ENCODE measurements around the gene LGALS1.
"Not testable (repeated sequence)": the region's sequence is repeated elsewhere in the genome, so short reads cannot be mapped to it uniquely, and the experiment has no call there.

Gene LGALS1

GRCh38 chr22:37692627-37693285 is 17.3 kb downstream of the LGALS1 start:
- no peak for DNase-seq

- DNase-seq, result not testable (repeated sequence)
Observed at GRCh38 chr22:37694131-37694530, 18.7 kb downstream of the LGALS1 start.

- DNase-seq, result not testable (repeated sequence)
Observed at GRCh38 chr22:37696260-37696656, 20.8 kb downstream of the LGALS1 start.

- peak; percentile 90 for DNase-seq
Observed at GRCh38 chr22:37696657-37697537, 21.5 kb downstream of the LGALS1 start, which contains the start of gene TRIOBP. TRIOBP (plus strand) TSS chr22:37697048; CDS start chr22:37701366, 4,318 bp downstream.

- no peak for DNase-seq
Observed at GRCh38 chr22:37697538-37697835, 22.1 kb downstream of the LGALS1 start.

GRCh38 chr22:37701141-37701786 is 25.8 kb downstream of the LGALS1 start:
- DNase-seq, result no peak

GRCh38 chr22:37703906-37704305 is 28.5 kb downstream of the LGALS1 start:
- no peak for DNase-seq

- DNase-seq, result no peak
Observed at GRCh38 chr22:37704645-37705044, 29.2 kb downstream of the LGALS1 start.

GRCh38 chr22:37705205-37705604 is 29.8 kb downstream of the LGALS1 start:
- no peak for DNase-seq

GRCh38 chr22:37708580-37709444 is 33.4 kb downstream of the LGALS1 start:
- no peak for DNase-seq

- DNase-seq, result no peak
Observed at GRCh38 chr22:37709445-37709765, 34.0 kb downstream of the LGALS1 start.

- DNase-seq, result no peak
Observed at GRCh38 chr22:37710675-37711074, 35.2 kb downstream of the LGALS1 start.

- DNase-seq, result no peak
Observed at GRCh38 chr22:37711490-37711889, 36.1 kb downstream of the LGALS1 start.

- DNase-seq, result no peak
Observed at GRCh38 chr22:37713761-37714160, 38.3 kb downstream of the LGALS1 start.

- no peak for DNase-seq
Observed at GRCh38 chr22:37714634-37715033, 39.2 kb downstream of the LGALS1 start.

- no peak for DNase-seq
Observed at GRCh38 chr22:37715760-37716159, 40.3 kb downstream of the LGALS1 start.

- no peak for DNase-seq
Observed at GRCh38 chr22:37716708-37717107, 41.3 kb downstream of the LGALS1 start.

- DNase-seq, result not testable (repeated sequence)
Observed at GRCh38 chr22:37717235-37717634, 41.8 kb downstream of the LGALS1 start.

- not testable (repeated sequence) for DNase-seq
Observed at GRCh38 chr22:37717746-37718305, 42.4 kb downstream of the LGALS1 start.

- DNase-seq, result no peak
Observed at GRCh38 chr22:37725551-37726240, 50.3 kb downstream of the LGALS1 start.

- DNase-seq, result peak; percentile 11
Observed at GRCh38 chr22:37726241-37726887, 50.9 kb downstream of the LGALS1 start.
